HG03064 (cell line): ENCODE results near the gene F10.
"Not testable (repeated sequence)": the region's sequence is repeated elsewhere in the genome, so short reads cannot be mapped to it uniquely, and the experiment has no call there.

ENCODE experiments used
- ATAC-seq: cut with Tn5 transposase; IDR thresholded peaks from one replicate; pipeline ENCODE4 v1.9.1; 2021; ENCODE audit warnings: low read depth; ENCODE audit not compliant: unreplicated experiment

F10 gene

DNA sequence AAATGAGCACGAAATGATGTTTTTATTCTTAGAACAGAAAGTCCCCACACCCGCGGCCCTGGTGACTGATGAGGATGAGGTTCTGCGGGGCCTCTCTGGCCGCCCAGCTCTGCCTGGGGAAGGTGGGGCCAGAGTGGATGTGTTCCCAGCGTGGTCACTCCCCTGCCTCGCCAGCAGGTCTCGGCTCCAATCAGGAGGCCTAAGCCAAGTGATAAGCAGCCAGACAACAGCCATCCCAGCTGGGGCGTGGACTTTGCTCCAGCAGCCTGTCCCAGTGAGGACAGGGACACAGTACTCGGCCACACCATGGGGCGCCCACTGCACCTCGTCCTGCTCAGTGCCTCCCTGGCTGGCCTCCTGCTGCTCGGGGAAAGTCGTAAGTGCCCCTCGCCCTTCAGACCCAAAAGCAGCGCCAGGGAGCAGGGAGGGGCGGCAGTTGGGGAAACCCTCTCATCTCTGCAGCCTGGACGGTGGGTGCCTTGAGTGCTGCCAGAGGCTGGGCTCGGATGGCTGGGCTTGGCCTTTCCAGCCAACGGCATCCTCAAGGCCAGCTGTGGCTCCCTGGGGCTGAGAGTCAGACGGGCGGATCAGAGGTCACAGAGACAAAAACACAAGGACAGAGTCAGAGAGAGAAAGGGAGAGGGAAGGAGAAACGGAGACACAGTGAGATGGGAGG is at the start of gene F10:
F10 (plus strand) TSS at position 250 of the 676 bp plus-strand sequence; CDS start at position 307, 57 bp downstream.
- ATAC-seq: no peak

GRCh38 chr13:113073942-113074341 is 48.7 kb upstream of the F10 start:
- no peak for ATAC-seq

- ATAC-seq: no peak
These were observed 48.2 kb upstream of the F10 start for GRCh38 chr13:113074401-113074800.

GRCh38 chr13:113074876-113075275 is 47.7 kb upstream of the F10 start:
- no peak for ATAC-seq

DNA sequence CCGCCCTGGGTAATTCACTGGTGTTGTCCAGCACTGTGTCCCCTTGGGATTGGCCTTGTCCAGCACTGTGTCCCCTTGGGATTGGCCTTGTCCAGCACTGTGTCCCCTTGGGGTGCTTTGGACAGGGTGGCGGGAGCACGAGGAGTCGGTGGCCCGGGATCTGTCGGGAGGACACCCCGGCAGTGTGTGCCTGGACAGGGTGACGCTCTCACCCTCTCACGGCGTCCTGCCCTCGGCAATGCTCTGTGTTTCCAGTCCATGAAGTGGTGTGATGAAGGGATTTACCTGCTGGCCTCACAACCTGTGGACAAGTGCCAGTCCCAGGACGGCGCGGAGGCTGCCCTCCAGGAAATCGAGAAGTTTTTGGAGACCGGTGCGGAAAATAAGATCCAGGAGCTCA is 46.9 kb upstream of the F10 start:
- no peak for ATAC-seq

- no peak for ATAC-seq
These were observed 45.8 kb upstream of the F10 start for GRCh38 chr13:113076681-113077401.

DNA sequence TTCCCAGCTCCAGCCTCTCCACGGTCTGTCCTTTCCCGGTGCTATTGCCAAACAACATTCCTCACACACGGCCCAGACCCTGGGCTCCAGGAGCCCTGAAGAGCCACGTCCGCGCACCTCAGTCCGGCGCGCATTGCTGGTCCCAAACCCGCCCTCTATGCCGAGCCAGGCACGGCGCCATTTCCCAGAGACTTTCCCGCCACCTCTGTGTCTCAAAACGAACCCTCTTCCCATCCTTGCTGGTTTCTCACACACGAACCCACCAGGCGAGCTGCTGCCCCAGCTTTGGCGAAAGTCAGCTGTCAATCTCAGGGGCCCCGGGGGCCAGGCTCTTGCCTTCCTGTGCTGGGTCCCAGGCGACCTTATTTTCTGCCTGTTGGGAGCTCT is 45.0 kb upstream of the F10 start:
- no peak for ATAC-seq

DNA sequence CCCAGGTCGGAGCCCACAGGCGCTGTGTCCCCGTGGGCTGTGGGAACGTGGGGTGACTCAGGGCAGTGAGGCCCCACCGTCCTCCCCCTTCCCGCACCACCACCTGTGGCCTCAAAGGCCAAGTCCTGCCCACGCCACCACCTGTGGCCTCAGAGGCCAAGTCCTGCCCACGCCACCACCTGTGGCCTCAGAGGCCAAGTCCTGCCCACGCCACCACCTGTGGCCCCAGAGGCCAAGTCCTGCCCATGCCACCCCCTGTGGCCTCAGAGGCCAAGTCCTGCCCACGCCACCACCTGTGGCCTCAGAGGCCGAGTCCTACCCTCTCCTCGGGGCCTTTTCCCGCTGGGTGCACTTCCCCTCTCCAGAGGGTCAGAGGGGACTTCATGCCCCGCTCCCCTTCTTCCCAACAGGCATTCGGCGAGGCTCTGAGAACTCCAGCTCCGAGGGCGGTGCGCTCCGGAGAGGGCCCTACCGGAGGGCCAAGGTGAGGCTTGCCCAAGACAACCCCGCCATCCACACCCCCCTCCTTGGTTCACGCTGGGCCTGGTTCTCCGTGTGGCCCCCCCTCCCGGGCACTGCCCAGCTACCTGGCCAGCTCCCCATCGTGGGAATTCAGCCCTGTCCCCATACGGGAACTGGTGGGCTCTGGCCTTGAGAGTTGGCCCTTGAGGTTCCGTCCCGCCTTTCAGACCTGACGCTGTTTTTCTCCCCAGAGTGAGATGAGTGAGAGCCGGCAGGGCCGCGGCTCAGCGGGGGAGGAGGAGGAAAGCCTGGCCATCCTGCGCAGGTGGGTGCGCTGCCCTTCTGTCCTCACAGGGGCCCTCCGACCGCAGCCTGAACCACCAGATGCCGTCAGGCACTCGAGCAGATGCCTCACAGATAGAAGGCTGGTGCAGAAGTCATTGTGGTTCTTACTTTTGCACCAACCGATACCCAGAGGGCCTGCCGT is 44.4 kb upstream of the F10 start:
- no peak for ATAC-seq

DNA sequence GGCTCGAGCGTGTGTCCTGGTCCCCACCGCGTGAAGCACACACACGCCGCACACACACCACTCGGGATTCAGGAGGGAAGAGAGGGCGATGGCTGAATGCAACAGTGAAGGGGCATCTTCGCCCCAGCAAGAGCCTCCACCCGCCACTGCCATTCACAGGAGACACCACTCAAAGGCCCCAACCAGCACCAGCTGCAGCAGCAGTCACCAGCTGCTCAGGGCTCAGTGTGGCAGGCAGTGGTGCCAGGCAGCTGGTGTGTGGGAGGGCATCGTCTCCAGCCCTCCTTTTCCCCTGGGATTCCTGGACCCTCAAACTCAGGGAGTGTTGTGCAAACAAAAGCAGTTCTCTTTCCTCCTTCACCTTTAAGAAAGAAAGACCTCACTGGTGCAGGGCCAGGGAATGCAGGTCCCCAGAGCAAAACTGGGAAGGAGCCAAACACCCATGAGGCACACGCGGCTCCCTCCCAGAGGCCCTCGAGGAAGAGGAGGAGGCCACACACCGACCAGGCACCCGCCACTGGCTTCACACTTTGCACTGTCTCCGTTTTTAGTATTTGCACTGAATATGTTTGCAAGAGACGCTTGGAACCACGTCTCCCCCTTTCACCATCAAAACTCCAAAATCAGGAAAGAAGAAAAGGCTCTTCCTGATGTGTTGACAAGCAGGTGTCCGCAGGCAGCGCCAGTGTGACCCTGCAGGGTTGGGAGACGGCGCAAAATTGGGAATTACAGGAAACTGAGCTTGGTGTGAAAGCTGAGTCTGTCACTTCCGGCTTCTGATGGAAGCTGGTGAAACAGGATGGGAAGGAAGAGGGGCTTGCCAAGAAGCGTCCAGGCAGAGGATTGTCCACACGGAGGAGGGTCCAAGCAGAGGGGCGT is 43.5 kb upstream of the F10 start:
- ATAC-seq: no peak

- not testable (repeated sequence) for ATAC-seq
These were observed 42.9 kb upstream of the F10 start for GRCh38 chr13:113079781-113080080.

GRCh38 chr13:113080361-113080831 is 42.2 kb upstream of the F10 start:
- no peak for ATAC-seq

- ATAC-seq: no peak
These were observed 41.6 kb upstream of the F10 start for GRCh38 chr13:113080901-113081521.

- no peak for ATAC-seq
These were observed 40.2 kb upstream of the F10 start for GRCh38 chr13:113082198-113083021.

GRCh38 chr13:113083022-113083373 is 39.6 kb upstream of the F10 start:
- ATAC-seq: no peak

DNA sequence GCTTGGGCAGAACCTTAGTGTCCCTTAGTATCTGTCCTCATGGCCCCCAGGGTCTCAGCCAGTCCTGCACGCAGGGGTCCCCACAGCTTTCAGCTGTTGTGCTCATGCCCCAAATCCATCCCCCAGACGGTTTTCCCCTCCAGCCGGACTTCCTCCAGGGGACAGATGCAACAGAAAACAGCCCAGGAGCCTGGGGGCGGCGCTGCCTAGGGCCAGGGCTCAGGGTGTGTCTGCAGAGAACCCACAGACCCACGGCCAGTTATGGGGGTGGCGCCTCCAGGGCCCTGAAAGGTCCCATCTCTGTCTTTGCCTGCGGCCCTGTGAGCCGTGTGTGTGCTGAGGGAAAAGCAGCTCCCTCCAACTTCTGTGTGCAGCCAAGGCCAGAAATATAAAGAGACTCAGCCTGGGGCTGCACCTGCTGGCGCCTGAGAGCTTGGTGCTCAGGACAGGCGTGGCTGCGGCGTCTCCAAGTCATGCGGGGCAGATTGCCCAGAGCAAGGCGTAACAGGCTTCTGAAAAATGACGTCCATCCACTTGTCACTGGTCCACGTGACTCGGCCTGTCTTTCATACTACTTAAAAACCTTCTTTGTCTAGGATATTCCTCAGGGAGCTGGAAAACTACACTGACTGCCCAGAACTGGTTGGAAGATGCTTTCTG is 39.1 kb upstream of the F10 start:
- no peak for ATAC-seq

GRCh38 chr13:113084094-113084942 is 38.3 kb upstream of the F10 start:
- ATAC-seq: no peak

GRCh38 chr13:113084943-113085540 is 37.6 kb upstream of the F10 start:
- no peak for ATAC-seq
